Lower lobe of right lung (tissue), 2 donors: ENCODE data around the gene MAP2K4. TPM values are rescaled to one million over a fixed set of nuclear protein-coding genes. Genes with fewer than 3 reads are reported as not detected.
A peak's percentile ranks its signal among the peaks of the same experiment; 100 is the strongest.
"Not testable (repeated sequence)": the region's sequence is repeated elsewhere in the genome, so short reads cannot be mapped to it uniquely, and the experiment has no call there.

Source experiments
- ATAC-seq, 2 donors: fragments of 200-7000 bp; cut with Tn5 transposase; one replicate each; pipeline ENCODE4 v1.9.1; 2020 to 2022; ENCODE audit warnings: mild to moderate bottlenecking in 2 of 2, moderate library complexity in 2 of 2
- DNase-seq: peaks from one replicate; pipeline ENCODE4 v3.0.0-alpha.2; 2020
- H3K27ac ChIP-seq: fragments of 200-600 bp; one replicate; pipeline ENCODE4 v1.8.0; 2022
- H3K27me3 ChIP-seq: fragments of 200-600 bp; one replicate; pipeline ENCODE4 v1.8.0; 2022; ENCODE audit warnings: low read depth
- H3K36me3 ChIP-seq: fragments of 200-600 bp; one replicate; pipeline ENCODE4 v1.8.0; 2022; ENCODE audit warnings: mild to moderate bottlenecking
- H3K4me1 ChIP-seq: fragments of 200-600 bp; one replicate; pipeline ENCODE4 v1.8.0; 2022
- H3K4me3 ChIP-seq: fragments of 200-600 bp; one replicate; pipeline ENCODE4 v1.8.0; 2022; ENCODE audit warnings: mild to moderate bottlenecking
- H3K9me3 ChIP-seq: fragments of 200-600 bp; one replicate; pipeline ENCODE4 v1.8.0; 2022
- CTCF ChIP-seq: fragments of 200-600 bp; IDR thresholded peaks from one replicate; pipeline ENCODE4 v1.8.0; 2022; ENCODE audit warnings: antibody characterized with exemption, mild to moderate bottlenecking
- intact Hi-C: fragments of 100-400 bp; cut with DNase I; formaldehyde crosslinking; loops from one replicate; pipeline ENCODE4 v1.11.0; 2022
- long read RNA-seq: library from polyadenylated mRNA; unstranded; transcript quantifications from one replicate; pipeline ENCODE4 v2.0.0, GENCODE V29; 2021
- total RNA-seq: library from RNA; stranded (reverse); fragmentation: NEBNext Ultra II Directional; extraction: Animal tissue kit (Norgen Biotek cat#: 25700); gene quantifications from one replicate; pipeline ENCODE4 v1.2.1, GENCODE V29; 2021
- donor health status: DM: no; HTN: yes; CAD: no; lungs with severe emphysema.

MAP2K4 gene
- 33.0 TPM for total RNA-seq
- long read RNA-seq, transcript MAP2K4-201 (11 exons, 3,826 nt) = major isoform, 18 of 30 reads
- long read RNA-seq, partial matches to known transcripts = 0 of 30 reads
- long read RNA-seq, other reads (novel, unspliced or antisense) = 6 of 30 reads

- Histone ChIP-seq H3K36me3 (no peaks in the 10 kb centered on the region), H3K9me3 (no peaks in the 10 kb centered on the region), H3K4me3 (peak within 1 kb of the TSS; percentile 70), H3K27ac (peak within 1 kb of the TSS; percentile 92), H3K27me3 (no peaks in the 10 kb centered on the region), H3K4me1 (peaks cover 32% of the 10 kb centered on the region)
- no peak for TF ChIP-seq CTCF
- DNase-seq = peak; percentile 93
- intact Hi-C loops = no loop called here
- ATAC-seq = peak; percentile 99
Measured at GRCh38 chr17:12020642-12021622, at the start of gene MAP2K4. TSS of gene MAP2K4 (plus strand) at chr17:12020877. CDS start at chr17:12020887, 10 bp downstream.

GRCh38 chr17:11972741-11973140 lies 47.9 kb upstream of the MAP2K4 start:
- H3K27ac ChIP-seq, H3K27me3 ChIP-seq, H3K4me3 ChIP-seq, intact Hi-C loops, ATAC-seq, H3K4me1 ChIP-seq, DNase-seq, H3K36me3 ChIP-seq, H3K9me3 ChIP-seq: not testable (repeated sequence)

- Histone ChIP-seq H3K4me3 (no peak overlapping the region), H3K36me3 (peaks cover 42% of the 10 kb centered on the region), H3K27me3 (no peaks in the 10 kb centered on the region), H3K4me1 (no peaks in the 10 kb centered on the region), H3K27ac (no peak overlapping the region), H3K9me3 (no peaks in the 10 kb centered on the region)
- ATAC-seq = no peak
- no peak for DNase-seq
- intact Hi-C loops = no loop called here
- TF ChIP-seq CTCF = no peak
Measured at GRCh38 chr17:11979795-11980194, 40.9 kb upstream of the MAP2K4 start.

- Histone ChIP-seq H3K36me3 (peaks cover 50% of the 10 kb centered on the region), H3K9me3 (no peaks in the 10 kb centered on the region), H3K27ac (no peak overlapping the region), H3K4me3 (no peak overlapping the region), H3K4me1 (no peaks in the 10 kb centered on the region), H3K27me3 (no peaks in the 10 kb centered on the region)
- intact Hi-C loops = no loop called here
- TF ChIP-seq CTCF = no peak
- no peak for ATAC-seq
- DNase-seq = no peak
Measured at GRCh38 chr17:11980813-11981212, 39.9 kb upstream of the MAP2K4 start.

- Histone ChIP-seq H3K36me3 (peaks cover 54% of the 10 kb centered on the region), H3K4me1 (no peaks in the 10 kb centered on the region), H3K27me3 (no peaks in the 10 kb centered on the region), H3K4me3 (no peak overlapping the region), H3K27ac (no peak overlapping the region), H3K9me3 (no peaks in the 10 kb centered on the region)
- DNase-seq (no peak), ATAC-seq (no peak)
- intact Hi-C loops = no loop called here
- no peak for TF ChIP-seq CTCF
Measured at GRCh38 chr17:11981862-11982261, 38.8 kb upstream of the MAP2K4 start.
